DMS153 treated with DMSO at 0.1 percent for 48 hours (cell line): ENCODE measurements around the gene ECM2.

Experiments
- DNase-seq: peaks from one replicate; lab custom pipeline; 2025; ENCODE audit not compliant: unreplicated experiment; lab: John Stamatoyannopoulos, UW

ECM2 gene

GRCh38 chr9:92468206-92468605 is 67.6 kb downstream of the ECM2 start:
- DNase-seq = no peak

GRCh38 chr9:92467511-92467910 is 68.3 kb downstream of the ECM2 start:
- DNase-seq = no peak

GRCh38 chr9:92467041-92467440 is 68.7 kb downstream of the ECM2 start:
- DNase-seq = no peak

GRCh38 chr9:92463984-92464383 is 71.8 kb downstream of the ECM2 start:
- no peak for DNase-seq

GRCh38 chr9:92463387-92463786 is 72.4 kb downstream of the ECM2 start:
- no peak for DNase-seq

- no peak for DNase-seq
Measured at GRCh38 chr9:92457576-92457975, 78.2 kb downstream of the ECM2 start.

GRCh38 chr9:92455217-92455616 is 80.6 kb downstream of the ECM2 start:
- no peak for DNase-seq

- no peak for DNase-seq
Measured at GRCh38 chr9:92446536-92446935, 89.3 kb downstream of the ECM2 start.
